DMS153 treated with DMSO at 0.1 percent for 48 hours (cell line): ENCODE results near the gene TMEM130.

ENCODE experiments used
- DNase-seq: peaks from one replicate; lab custom pipeline; 2025; ENCODE audit not compliant: unreplicated experiment; lab: John Stamatoyannopoulos, UW

TMEM130 gene

GRCh38 chr7:98869597-98870120 is at the start of gene TMEM130:
Gene TMEM130, minus strand, starts transcription at chr7:98870014. Its CDS starts 153 bp downstream, at chr7:98869861.
- no peak for DNase-seq

GRCh38 chr7:98917331-98917730 is 47.5 kb upstream of the TMEM130 start:
- no peak for DNase-seq

- DNase-seq = no peak
These were observed 43.8 kb upstream of the TMEM130 start for GRCh38 chr7:98913612-98914011.

- DNase-seq = no peak
These were observed 43.2 kb upstream of the TMEM130 start for GRCh38 chr7:98913026-98913425.

- DNase-seq = no peak
These were observed 42.1 kb upstream of the TMEM130 start for GRCh38 chr7:98911916-98912315.

GRCh38 chr7:98910427-98910826 is 40.6 kb upstream of the TMEM130 start:
- DNase-seq = no peak

- DNase-seq = no peak
These were observed 39.7 kb upstream of the TMEM130 start for GRCh38 chr7:98909487-98909886.

GRCh38 chr7:98908585-98908984 is 38.8 kb upstream of the TMEM130 start:
- DNase-seq = no peak

- DNase-seq = no peak
These were observed 37.8 kb upstream of the TMEM130 start for GRCh38 chr7:98907570-98907969.

- DNase-seq = no peak
These were observed 33.4 kb upstream of the TMEM130 start for GRCh38 chr7:98903246-98903645.

GRCh38 chr7:98902523-98902922 is 32.7 kb upstream of the TMEM130 start:
- DNase-seq = no peak

GRCh38 chr7:98900815-98901214 is 31.0 kb upstream of the TMEM130 start:
- no peak for DNase-seq

GRCh38 chr7:98899816-98900215 is 30.0 kb upstream of the TMEM130 start:
- no peak for DNase-seq

- DNase-seq = no peak
These were observed 22.8 kb upstream of the TMEM130 start for GRCh38 chr7:98892609-98893008.

GRCh38 chr7:98887038-98887437 is 17.2 kb upstream of the TMEM130 start:
- no peak for DNase-seq

- DNase-seq = no peak
These were observed 14.6 kb upstream of the TMEM130 start for GRCh38 chr7:98884416-98884815.

GRCh38 chr7:98881561-98882315 is 11.9 kb upstream of the TMEM130 start:
- DNase-seq = no peak

GRCh38 chr7:98880485-98880884 is 10.7 kb upstream of the TMEM130 start:
- no peak for DNase-seq

GRCh38 chr7:98879979-98880315 is 10.1 kb upstream of the TMEM130 start:
- no peak for DNase-seq

GRCh38 chr7:98879198-98879978 is 9.6 kb upstream of the TMEM130 start:
- peak; percentile 13 for DNase-seq

- no peak for DNase-seq
These were observed 8.8 kb upstream of the TMEM130 start, which contains the start of gene TRRAP for GRCh38 chr7:98878365-98879197. Gene TRRAP, plus strand, starts transcription at chr7:98878532. Its CDS starts 2,619 bp downstream, at chr7:98881151.
